HG03558 (cell line): ENCODE results near the gene PFAS.

Experiments used
- ATAC-seq: cut with Tn5 transposase; IDR thresholded peaks from one replicate; pipeline ENCODE4 v1.9.1; 2021; ENCODE audit warnings: moderate number of reproducible peaks; ENCODE audit not compliant: unreplicated experiment; ENCODE audit errors: extremely low read depth

Gene PFAS

DNA sequence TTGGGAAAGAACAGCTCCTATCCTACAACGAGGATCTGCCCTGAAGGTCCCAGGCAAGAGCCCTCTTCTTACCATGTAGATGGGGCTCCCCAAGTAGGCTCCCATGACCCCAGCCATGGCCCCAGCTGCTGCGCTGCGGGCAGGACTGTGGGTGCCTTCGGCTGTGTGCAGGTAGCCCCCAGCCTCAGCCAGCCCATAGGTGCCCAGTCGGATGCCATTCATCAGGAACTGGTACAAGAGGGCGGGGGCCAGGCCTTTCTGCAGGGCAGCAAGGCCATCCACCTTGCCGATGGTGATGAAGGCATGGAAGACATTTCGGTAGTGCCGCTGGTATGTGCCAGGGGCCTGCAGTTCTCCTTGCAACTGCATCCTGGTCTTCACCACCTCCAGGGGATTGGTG is 45.3 kb downstream of the PFAS start:
- ATAC-seq: no peak

DNA sequence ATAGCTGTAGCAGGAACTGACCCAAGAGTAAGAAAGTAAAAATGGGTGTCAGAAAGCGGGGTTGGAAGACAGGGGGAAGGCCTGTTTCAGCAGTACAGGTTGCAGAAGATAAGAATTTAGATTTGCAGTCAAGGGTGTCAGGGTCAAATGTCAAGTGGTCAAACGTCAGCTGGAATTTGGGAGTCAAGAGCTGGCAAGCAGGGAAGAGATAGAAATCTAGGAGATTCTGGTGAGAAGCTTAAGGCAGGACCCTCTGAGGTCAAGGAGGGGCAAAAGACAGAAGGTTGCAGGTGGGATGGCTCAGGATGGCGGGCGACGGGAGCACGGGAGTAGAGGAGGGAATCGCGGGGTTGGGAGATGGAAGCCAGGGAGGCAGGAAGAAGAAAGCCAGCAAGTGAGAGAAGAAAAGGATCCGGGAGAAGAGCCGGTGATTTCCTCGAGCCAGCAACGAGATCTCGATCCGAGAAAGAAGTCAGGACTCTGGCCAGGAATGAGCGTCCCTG is 45.8 kb downstream of the PFAS start:
- no peak for ATAC-seq

DNA sequence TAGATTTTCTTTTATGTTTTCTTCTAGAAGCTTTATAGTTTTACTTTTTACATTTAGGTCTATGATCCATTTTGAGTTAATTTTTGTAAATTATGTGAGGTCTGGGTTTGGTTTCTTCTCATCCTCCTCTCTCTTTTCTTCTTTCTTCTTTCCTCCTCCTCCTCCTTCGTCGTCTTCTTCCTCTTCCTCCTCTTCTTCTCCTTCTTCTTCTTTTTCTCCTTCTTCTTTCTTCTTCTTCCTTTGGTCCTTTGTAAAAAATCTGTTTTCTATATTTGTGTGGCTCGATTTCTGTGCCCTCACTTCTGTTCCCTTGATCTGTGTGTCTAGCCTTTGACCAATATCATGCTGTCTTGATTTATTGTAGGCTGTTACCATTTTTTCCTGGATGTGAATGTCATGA is 51.1 kb downstream of the PFAS start:
- ATAC-seq: no peak

DNA sequence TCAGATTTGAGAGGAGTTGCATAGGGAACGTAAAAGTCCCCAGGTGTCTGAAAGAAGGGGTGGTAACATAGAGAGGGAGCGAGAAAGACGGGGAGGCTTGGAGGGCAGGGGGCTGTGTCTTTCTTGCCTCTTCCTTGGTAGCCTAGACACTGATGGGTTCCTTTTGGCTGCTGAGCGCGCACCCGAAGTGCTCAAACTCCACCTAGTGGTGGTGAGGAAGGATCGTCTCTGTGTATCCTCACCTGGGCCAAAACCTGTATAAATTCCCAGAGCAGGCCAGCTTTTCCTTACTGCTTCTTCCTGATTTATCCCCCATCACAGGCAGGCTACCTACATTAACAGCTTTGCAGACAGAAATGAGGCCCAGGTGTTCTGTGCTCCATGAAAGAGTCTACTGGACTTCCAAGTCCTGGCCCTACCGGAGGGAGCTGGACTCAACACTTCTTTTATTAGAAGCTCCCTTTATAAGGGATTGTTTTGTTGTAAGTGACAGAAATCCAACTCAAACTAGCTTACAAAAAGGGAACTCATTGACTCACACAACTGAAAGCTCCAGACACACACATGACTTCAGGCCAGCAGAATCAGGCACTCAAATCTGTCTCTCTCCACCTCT is 51.6 kb downstream of the PFAS start:
- ATAC-seq: no peak

DNA sequence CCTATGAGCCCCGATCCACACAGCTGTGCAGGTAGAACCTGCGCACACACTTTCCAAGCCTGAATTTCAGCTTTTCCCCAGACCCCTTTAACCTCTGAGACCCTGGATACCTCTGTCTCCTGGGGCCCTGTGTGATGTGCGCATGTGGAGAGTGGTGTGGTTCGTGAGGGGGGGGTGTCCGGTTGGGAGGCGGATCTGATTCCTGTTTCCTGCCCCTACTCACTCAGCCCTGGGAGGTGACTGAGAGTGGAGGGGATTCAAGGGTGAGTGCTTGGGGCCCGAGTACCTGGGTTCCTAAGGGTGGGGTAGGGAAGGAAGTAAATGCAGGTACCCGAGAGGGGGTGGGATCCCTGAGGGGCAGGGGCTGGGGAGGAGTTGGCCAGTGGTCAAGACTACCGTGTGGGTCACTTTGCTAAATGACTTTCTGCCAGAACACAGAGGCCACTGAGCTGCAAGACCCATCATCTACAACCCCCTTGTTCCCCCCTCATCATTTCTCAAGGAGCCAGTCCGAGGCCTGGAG is 61.6 kb downstream of the PFAS start:
- no peak for ATAC-seq

DNA sequence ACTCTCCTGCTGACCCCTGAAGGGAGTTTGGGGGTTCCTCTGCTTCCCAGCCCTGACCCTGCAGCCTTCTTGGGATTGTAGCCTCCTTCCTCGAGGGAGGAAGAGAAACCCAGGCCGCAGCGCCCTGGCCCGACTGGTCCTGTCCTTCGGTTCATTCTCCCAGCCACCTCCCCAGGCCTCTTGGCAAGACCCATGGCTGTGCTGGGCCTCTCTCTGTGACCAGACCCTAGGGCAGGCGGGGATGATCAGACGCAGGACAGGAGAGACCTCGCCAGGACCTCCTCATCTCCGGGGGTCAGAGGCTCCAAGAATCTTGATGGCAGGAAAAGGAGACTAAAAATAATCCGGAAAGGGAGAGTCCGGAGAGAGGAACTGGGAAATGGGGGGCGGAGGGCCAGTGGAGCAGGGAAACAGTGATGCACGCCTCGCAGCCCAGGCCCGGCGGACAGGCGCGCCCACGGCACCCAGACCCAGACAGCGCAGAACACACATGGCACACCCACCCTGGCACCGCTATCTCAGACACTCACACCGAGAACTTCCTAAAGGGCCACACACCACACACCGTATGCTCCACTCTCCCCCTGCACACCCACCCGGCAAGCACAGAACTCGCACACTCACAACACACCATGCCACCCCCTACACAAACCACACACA is 62.2 kb downstream of the PFAS start:
- ATAC-seq: no peak

DNA sequence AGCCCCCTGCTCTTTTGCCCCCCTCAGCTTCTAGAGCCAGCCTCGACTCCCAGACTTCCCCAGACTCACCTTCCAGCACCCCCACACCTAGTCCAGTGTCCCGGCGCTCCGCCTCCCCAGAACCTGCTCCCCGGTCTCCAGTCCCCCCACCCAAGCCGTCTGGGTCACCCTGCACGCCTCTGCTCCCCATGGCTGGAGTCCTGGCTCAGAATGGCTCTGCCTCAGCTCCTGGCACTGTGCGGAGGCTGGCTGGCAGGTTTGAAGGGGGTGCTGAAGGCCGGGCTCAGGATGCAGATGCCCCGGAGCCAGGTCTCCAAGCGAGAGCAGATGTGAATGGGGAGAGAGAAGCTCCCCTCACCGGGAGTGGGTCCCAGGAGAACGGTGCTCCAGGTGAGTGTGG is 63.2 kb downstream of the PFAS start:
- no peak for ATAC-seq

DNA sequence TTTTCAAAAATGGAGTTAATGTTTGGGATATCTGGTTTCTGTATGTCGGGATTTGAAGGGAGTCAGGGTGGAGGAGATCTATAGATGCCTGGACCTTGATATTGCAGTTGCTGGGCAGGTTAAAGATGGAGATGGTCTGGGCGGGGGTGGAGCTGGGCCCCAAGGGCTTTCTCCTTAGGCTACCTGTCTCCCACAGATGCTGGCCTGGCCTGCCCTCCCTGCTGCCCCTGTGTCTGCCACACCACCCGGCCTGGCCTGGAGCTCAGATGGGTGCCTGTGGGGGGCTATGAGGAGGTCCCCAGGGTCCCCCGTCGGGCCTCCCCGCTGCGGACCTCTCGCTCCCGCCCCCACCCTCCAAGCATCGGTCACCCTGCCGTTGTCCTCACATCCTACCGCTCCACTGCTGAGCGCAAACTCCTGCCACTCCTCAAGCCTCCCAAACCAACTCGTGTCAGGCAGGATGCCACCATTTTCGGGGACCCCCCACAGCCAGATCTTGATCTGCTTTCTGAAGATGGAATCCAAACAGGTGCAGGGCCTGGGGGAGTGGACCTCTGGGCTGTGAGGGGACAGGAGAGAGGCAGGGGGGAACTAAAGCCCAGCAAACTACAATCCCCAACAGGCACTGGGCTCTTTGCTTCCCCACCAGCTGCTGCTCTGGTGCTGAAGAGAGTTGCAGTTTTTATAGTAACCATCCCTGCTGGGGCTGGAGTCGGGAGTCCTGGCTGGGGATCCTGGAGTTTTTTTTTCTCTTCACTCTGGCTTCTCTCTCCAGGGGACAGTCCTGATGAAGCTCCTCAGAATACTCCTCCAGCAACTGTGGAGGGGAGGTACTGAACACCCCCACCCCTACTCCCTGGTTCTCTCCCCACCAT is 63.9 kb downstream of the PFAS start:
- ATAC-seq: no peak

DNA sequence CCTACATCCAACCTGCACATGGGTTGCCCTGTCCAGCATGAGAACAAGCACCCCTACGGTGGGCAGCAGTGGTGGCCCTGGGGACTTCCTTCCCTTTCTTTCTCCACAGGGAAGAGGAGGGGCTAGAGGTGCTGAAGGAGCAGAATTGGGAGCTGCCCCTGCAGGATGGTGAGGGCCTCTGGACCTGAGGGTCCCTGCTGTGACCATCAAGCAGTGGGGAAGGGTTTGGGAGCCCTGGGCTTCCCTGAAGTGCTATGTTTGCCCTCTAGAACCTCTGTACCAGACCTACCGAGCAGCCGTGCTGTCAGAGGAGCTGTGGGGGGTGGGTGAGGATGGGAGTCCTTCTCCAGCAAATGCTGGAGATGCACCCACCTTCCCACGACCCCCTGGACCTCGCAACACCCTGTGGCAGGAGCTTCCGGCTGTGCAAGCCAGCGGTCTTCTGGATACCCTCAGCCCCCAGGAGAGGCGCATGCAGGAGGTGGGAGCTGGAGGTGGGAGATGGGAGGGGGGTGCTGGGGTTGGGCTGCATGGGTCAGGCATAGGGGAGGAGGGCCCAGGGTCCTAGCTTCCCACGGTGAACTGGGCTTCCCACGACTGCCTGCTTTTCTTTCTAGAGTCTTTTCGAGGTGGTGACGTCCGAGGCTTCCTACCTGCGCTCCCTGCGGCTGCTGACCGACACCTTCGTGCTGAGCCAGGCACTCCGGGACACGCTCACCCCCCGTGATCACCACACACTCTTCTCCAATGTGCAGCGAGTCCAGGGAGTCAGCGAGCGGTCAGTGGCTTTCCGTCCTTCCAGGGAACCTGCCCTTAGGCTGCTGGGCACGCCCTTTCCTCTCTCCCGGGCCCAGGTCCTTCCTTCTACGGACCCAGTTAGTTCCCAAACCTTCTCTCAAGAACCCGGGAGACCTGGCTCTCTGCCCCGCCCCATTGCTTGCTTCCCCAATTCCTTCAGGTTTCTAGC is 66.0 kb downstream of the PFAS start:
- no peak for ATAC-seq

DNA sequence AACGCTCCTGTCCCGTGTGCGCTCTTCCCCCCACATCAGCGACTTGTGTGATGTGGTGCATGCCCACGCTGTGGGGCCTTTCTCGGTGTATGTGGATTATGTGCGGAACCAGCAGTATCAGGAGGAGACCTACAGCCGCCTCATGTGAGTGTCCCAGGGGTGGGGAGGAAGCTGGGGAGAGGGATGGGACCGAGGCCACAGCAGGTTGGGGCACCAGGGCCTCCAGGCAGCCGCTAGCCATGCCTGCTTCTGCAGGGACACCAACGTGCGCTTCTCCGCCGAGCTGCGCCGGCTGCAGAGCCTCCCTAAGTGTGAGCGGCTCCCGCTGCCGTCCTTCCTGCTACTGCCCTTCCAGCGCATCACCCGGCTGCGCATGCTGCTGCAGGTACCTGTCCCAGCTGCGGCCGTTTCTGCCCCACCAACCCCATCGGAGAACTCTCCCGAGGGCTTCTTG is 66.7 kb downstream of the PFAS start:
- no peak for ATAC-seq

DNA sequence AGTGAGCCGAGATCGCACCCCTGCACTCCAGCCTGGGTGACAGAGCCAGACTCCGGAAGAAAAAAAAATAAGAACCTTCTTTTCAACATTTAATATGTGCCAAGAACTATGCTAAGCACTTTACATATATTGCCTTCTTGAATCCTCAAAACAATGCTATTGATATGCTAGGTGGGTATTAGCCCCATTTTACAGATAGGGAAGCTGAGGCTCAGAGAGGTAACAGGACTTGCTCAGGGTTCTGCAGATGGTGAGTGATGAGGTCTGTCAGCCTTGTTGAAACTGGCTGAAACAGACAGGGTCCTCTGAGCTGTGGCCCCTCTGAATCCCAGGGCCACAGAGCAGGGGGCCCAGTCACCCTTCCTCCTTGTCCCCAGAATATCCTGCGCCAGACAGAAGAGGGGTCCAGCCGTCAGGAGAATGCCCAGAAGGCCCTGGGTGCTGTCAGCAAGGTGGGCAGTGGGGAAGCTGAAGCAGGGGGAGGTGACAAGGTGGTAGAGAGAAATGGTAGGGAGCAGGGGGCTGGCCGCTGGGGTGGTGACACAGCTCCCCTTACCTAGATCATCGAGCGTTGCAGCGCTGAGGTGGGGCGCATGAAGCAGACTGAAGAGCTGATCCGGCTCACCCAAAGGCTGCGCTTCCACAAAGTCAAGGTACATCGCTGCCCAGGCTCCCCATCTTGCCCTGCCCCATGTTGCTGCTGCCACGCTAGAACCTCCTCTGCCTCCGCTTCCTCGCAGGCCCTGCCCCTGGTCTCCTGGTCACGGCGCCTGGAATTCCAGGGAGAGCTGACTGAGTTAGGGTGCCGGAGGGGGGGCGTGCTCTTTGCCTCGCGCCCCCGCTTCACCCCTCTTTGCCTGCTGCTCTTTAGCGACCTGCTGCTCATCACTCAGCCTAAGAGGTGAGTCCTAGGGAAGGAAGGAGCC is 69.2 kb downstream of the PFAS start:
- ATAC-seq: no peak
